Measurements from ENCODE around the gene FUT8. TPM values are rescaled to one million over a fixed set of nuclear protein-coding genes. Genes with fewer than 3 reads are reported as not detected.

Gene FUT8
- total and polyA plus RNA-seq, 2 of the 8 experiments (the other 6 are each of a cell fraction or from before 2014, with no cell fraction given), result 10.5 to 25.1 TPM

- TF ChIP-seq CHD7 (IDR thresholded peaks at IDR 0.05; ENCODE audit: insufficient replicate concordance, low read length) (no peak), SRF (IDR thresholded peaks at IDR 0.05; ENCODE audit: low read depth, low read length) (no peak), GTF2F1 (IDR thresholded peaks at IDR 0.05; ENCODE audit: borderline replicate concordance, low read depth, low read length) (no peak), HDAC2 (IDR thresholded peaks at IDR 0.05; ENCODE audit: borderline replicate concordance in 1 of 2, low read depth in 2 of 2, low read length in 2 of 2) (no peak)
Measured at GRCh38 chr14:65433646-65434045, 21.1 kb downstream of the FUT8 start (continued).

All from H1 (cell line).